DOHH2 (cell line): Measurements from ENCODE around the gene GPC6.

Source experiments
- CTCF ChIP-seq: fragments of 200-600 bp; sonication (generic); IDR thresholded peaks from one replicate; pipeline ENCODE4 v1.5.1; 2014; ENCODE audit warnings: antibody characterized with exemption, mild to moderate bottlenecking, low read depth, low read length; ENCODE audit not compliant: poor library complexity, severe bottlenecking
- EZH2phosphoT487 ChIP-seq: fragments of 200-600 bp; sonication (generic); IDR thresholded peaks from 2 replicates; pipeline ENCODE4 v1.6.1; 2017; ENCODE audit warnings: borderline replicate concordance, mild to moderate bottlenecking, antibody characterized with exemption, low read length, moderate library complexity, mixed read lengths

GRCh38 chr13:94330552-94331071, 1104.0 kb downstream of the GPC6 start:
- TF ChIP-seq CTCF (no peak), EZH2phosphoT487 (no peak)
